Adrenal gland (tissue), 12 donors: ENCODE data around the gene SYT2. TPM values are rescaled to one million over a fixed set of nuclear protein-coding genes. Genes with fewer than 3 reads are reported as not detected.
A peak's percentile ranks its signal among the peaks of the same experiment; 100 is the strongest.

Source experiments
- DNase-seq, 7 donors: peaks; one replicate each; pipeline ENCODE4 v3.0.0-alpha.2; 2019 to 2020
- H3K27ac ChIP-seq, 5 donors: fragments of 200-600 bp; sonication (generic) in 4 of 5; 1 replicate in 3 of 5; 2 replicates in 2 of 5; pipeline versions ENCODE4 v1.5.1 to v1.8.0; 2016 to 2020; ENCODE audit warnings: mild to moderate bottlenecking in 1 of 5
- H3K27me3 ChIP-seq: fragments of 200-600 bp; 2 replicates; pipeline ENCODE4 v1.8.0; 2021
- H3K36me3 ChIP-seq, 2 donors: fragments of 200-600 bp; replicated peaks in 1 of 2; 1 replicate in 1 of 2; 2 replicates in 1 of 2; pipeline versions ENCODE4 v1.5.1 to v1.8.0; 2018 to 2022
- H3K4me1 ChIP-seq, 2 donors: fragments of 200-600 bp; replicated peaks in 1 of 2; 1 replicate in 1 of 2; 2 replicates in 1 of 2; pipeline versions ENCODE4 v1.5.1 to v1.8.0; 2018 to 2021
- H3K4me3 ChIP-seq, 4 donors: fragments of 200-600 bp; sonication (generic) in 3 of 4; one replicate each; pipeline ENCODE4 v1.5.1; 2016 to 2018
- H3K9me3 ChIP-seq, 3 donors: fragments of 200-600 bp; sonication (generic) in 1 of 3; replicated peaks in 1 of 3; 1 replicate in 2 of 3; 2 replicates in 1 of 3; pipeline versions ENCODE4 v1.5.1 to v1.8.0; 2016 to 2021
- POLR2A ChIP-seq, 2 donors: fragments of 450-650 bp; IDR thresholded peaks; one replicate each; pipeline ENCODE4 v1.6.1; 2017; ENCODE audit warnings: antibody characterized with exemption in 2 of 2, mild to moderate bottlenecking in 2 of 2, moderate library complexity in 1 of 2
- WGBS, 4 donors: extraction: QIAGEN DNeasy Blood & Tissue Kit in 2 of 4; methylation state at CpG; one replicate each; pipeline versions ENCODE4 v1.1.5 to v1.1.7; 2013 to 2017; 5-methylcytosine and 5-hydroxymethylcytosine counted together
- intact Hi-C, 2 donors: fragments of 100-400 bp; cut with DNase I; formaldehyde crosslinking; loops; one replicate each; pipeline versions ENCODE4 v1.14.1 to v1.15.0; 2022 to 2023
- polyA plus RNA-seq, 3 donors: library from polyadenylated mRNA; stranded (reverse); fragments of 200-250 nt in 2 of 3; fragments of 350-450 nt in 1 of 3; fragmentation: Illumina TruSeq in 1 of 3; extraction: RNeasy Lipid Tissue Mini Kit (QIAGEN cat#74804) in 1 of 3; gene quantifications; one replicate each; pipeline ENCODE4 v1.2.3, GENCODE V29; 2013 to 2014
- total RNA-seq, 9 donors: library from RNA; depleted of rRNA in 4 of 9; stranded (reverse); fragments of >200 nt in 4 of 9; fragments of 120-200 nt in 1 of 9; fragmentation: NEBNext Ultra II Directional in 1 of 9; extraction: Animal tissue kit (Norgen Biotek cat#: 25700) in 1 of 9; gene quantifications; one replicate each; pipeline versions ENCODE4 v1.1.0 to v1.2.4, GENCODE V29; 2013 to 2023
- TF ChIP-seq, protein P1 (sequence below), 6 experiments: fragments of 450-650 bp in 4 of 6; fragments of 200-600 bp in 2 of 6; sonication (generic) in 1 of 6; IDR thresholded peaks; 1 replicate in 5 of 6; 2 replicates in 1 of 6; pipeline versions ENCODE4 v1.5.1 to v1.8.0; 2016 to 2021; ENCODE audit warnings: antibody characterized with exemption in 6 of 6, mild to moderate bottlenecking in 2 of 6, moderate library complexity in 1 of 6
- donor health status: healthy with polysubstance abuse.
- donor health status: Bipolar disorder and iron deficiency.
- donor health status: DM: yes; HTN: yes; CAD: no.
- donor health status: DM: no; HTN: no; CAD: no.
- donor health status: DM: no; HTN: no; CAD: no.
- donor health status: DM: yes; HTN: yes; CAD: no.

The SYT2 gene
- total and polyA plus RNA-seq, 12 donors, result 0.08 to 3.8 (median 0.44) TPM; not detected in 3

GRCh38 chr1:202579806-202580205 lies 130.4 kb downstream of the SYT2 start:
- Histone ChIP-seq H3K4me1 (peaks cover 11 to 45% of the 10 kb centered on the region in 2 donors), H3K4me3 (no peak overlapping the region), H3K27me3 (no peaks in the 10 kb centered on the region), H3K9me3 (no peaks in the 10 kb centered on the region), H3K27ac (peak overlapping the region in 2 of 5 donors; percentile 56 to 61), H3K36me3 (peaks cover 0 to 8% of the 10 kb centered on the region in 2 donors)
- 71 to 87% (median 77%) methylated on average over 2 of the region's 2 CpGs for WGBS, 4 donors
- no peak for DNase-seq
- intact Hi-C loops, result loop anchor here in 1 of 2 donors (10.0 kb wide), 1 partner anchor 75 kb away; no protein-coding TSS in a partner anchor
- TF ChIP-seq, protein P1, sequence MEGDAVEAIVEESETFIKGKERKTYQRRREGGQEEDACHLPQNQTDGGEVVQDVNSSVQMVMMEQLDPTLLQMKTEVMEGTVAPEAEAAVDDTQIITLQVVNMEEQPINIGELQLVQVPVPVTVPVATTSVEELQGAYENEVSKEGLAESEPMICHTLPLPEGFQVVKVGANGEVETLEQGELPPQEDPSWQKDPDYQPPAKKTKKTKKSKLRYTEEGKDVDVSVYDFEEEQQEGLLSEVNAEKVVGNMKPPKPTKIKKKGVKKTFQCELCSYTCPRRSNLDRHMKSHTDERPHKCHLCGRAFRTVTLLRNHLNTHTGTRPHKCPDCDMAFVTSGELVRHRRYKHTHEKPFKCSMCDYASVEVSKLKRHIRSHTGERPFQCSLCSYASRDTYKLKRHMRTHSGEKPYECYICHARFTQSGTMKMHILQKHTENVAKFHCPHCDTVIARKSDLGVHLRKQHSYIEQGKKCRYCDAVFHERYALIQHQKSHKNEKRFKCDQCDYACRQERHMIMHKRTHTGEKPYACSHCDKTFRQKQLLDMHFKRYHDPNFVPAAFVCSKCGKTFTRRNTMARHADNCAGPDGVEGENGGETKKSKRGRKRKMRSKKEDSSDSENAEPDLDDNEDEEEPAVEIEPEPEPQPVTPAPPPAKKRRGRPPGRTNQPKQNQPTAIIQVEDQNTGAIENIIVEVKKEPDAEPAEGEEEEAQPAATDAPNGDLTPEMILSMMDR (IDR thresholded peaks at IDR 0.05), result no peak
- TF ChIP-seq POLR2A (IDR thresholded peaks at IDR 0.05), result no peak

GRCh38 chr1:202578565-202578964 lies 131.7 kb downstream of the SYT2 start:
- Histone ChIP-seq H3K4me1 (peaks cover 11 to 45% of the 10 kb centered on the region in 2 donors), H3K36me3 (peaks cover 0 to 8% of the 10 kb centered on the region in 2 donors), H3K27me3 (no peaks in the 10 kb centered on the region), H3K4me3 (no peak overlapping the region), H3K9me3 (no peaks in the 10 kb centered on the region), H3K27ac (peak overlapping the region in 2 of 5 donors; percentile 56 to 61)
- WGBS, 4 donors, result 68 to 87% (median 75%) methylated on average over 6 of the region's 6 CpGs
- no peak for TF ChIP-seq POLR2A (IDR thresholded peaks at IDR 0.05)
- TF ChIP-seq, protein P1 (IDR thresholded peaks at IDR 0.05), result no peak
- DNase-seq, result no peak
- intact Hi-C loops, result loop anchor here in 1 of 2 donors (10.0 kb wide), 1 partner anchor 74 kb away; no protein-coding TSS in a partner anchor

- WGBS, 4 donors, result 70 to 79% (median 74%) methylated on average over 4 of the region's 4 CpGs
- peaks cover 11 to 45% of the 10 kb centered on the region in 2 donors for H3K4me1 ChIP-seq
- H3K36me3 ChIP-seq, result peaks cover 0 to 8% of the 10 kb centered on the region in 2 donors
- peak overlapping the region in 3 of 5 donors; percentile 27 to 61 (median 56) for H3K27ac ChIP-seq
- TF ChIP-seq, protein P1 (IDR thresholded peaks at IDR 0.05), result no peak
- TF ChIP-seq POLR2A (IDR thresholded peaks at IDR 0.05), result no peak
- H3K9me3 ChIP-seq, result no peaks in the 10 kb centered on the region
- intact Hi-C loops, result loop anchor here in 1 of 2 donors (10.0 kb wide), 1 partner anchor 73 kb away; no protein-coding TSS in a partner anchor
- H3K27me3 ChIP-seq, result no peaks in the 10 kb centered on the region
- no peak overlapping the region for H3K4me3 ChIP-seq
- DNase-seq, result no peak
Measured at GRCh38 chr1:202578001-202578504, 132.2 kb downstream of the SYT2 start.

- Histone ChIP-seq H3K9me3 (no peaks in the 10 kb centered on the region), H3K27ac (peak overlapping the region in 3 of 5 donors; percentile 27 to 61 (median 56)), H3K36me3 (peaks cover 0 to 8% of the 10 kb centered on the region in 2 donors), H3K27me3 (no peaks in the 10 kb centered on the region), H3K4me3 (no peak overlapping the region), H3K4me1 (peaks cover 11 to 45% of the 10 kb centered on the region in 2 donors)
- WGBS, 4 donors, result 54 to 76% (median 67%) methylated on average over 2 of the region's 2 CpGs
- DNase-seq, result no peak
- intact Hi-C loops, result loop anchor here in 1 of 2 donors (10.0 kb wide), 1 partner anchor 73 kb away; no protein-coding TSS in a partner anchor
- TF ChIP-seq, protein P1 (IDR thresholded peaks at IDR 0.05), result no peak
- TF ChIP-seq POLR2A (IDR thresholded peaks at IDR 0.05), result no peak
Measured at GRCh38 chr1:202577381-202577780, 132.9 kb downstream of the SYT2 start.
